Inferior parietal cortex (tissue), 1 donor: ENCODE measurements around the gene HSDL1.
A peak's percentile ranks its signal among the peaks of the same experiment; 100 is the strongest.

ENCODE experiments used
- DNase-seq: peaks from one replicate; pipeline ENCODE4 v3.0.0-alpha.2; 2016; ENCODE audit errors: extremely low spot score

The HSDL1 gene

DNA sequence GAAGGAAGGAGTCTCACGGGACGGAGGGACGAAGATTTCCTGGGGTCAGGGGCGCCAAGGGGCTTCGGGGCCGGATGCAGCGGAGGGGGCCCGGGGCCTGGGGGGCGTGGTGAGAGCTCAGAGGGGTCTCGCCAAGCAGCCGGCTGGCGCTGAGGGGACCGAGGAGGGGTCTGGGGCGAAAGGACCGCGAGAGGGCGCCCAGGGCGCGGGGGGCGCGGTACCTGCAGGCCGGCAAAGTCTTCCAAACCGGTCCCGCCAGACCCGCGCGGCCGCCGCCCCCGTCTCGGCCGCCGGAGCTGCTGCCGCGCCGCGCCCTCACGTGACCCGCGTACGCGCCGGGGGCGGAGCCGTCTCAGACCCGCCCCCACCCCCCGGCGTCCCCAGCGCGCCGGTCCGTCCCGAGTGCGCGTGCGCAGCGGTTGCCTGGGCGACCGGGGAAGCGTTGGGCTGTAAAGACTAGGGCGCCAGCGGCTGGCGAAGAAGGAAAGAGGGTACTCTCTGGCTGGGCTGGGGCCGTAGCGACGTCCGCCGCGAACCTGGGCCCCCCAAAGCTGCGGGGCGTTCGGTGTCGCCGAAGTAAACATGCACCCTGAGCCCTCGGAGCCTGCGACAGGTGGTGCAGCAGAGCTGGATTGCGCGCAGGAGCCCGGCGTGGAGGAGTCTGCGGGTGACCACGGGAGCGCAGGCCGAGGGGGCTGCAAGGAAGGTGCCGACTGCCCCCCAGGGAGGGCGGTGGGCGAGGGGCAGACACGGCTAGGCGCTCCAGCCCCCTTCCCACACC, at the start of gene HSDL1, which contains the start of gene DNAAF1:
TSS of gene HSDL1 (minus strand) at position 319 of the 781 bp plus-strand sequence. CDS start 13,856 bp downstream, outside the sequence.
TSS of gene DNAAF1 (plus strand) at position 450 of the 781 bp plus-strand sequence. CDS start at position 583, 133 bp downstream.
- DNase-seq = peak; percentile 87

DNA sequence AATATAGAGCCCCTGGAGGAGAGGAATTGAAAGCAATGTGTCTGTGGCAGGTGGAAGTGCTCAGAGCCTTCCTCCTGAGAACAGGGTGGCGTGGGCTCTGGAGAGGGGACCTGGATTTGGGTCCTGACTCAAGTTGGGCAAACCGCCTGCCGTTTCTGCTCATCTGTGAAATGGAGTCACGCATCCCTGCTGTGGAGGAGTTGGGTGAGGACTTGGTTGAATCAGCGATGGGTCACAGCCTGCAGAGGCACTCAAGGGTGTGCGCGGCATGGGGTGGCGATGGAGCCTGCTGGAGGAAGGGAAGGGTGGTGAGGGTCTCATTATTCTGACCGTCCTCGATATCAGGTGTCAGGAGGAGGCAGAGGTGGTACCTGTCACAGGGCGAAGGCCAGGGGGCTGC, 49.0 kb upstream of the HSDL1 start:
- no peak for DNase-seq

DNA sequence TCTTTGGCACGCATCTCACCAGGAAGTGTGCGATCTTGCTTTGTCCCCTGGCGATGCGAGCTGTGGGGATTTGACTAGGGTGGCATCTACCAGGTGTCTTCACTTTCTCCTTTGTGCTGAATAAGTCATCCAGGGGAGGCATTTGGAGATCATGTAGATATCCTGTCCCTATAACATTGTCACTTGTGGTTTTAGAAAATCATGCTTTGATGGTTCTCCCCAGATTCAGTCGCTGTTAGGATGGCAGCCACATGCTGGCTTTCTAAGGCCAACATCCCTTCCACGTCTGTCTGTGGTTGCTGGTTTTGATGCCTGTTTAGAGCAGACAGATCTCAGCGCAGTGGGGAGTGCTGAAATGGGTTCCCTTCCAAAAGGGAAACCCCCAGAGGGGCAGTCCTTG, 48.5 kb upstream of the HSDL1 start:
- DNase-seq = no peak

DNA sequence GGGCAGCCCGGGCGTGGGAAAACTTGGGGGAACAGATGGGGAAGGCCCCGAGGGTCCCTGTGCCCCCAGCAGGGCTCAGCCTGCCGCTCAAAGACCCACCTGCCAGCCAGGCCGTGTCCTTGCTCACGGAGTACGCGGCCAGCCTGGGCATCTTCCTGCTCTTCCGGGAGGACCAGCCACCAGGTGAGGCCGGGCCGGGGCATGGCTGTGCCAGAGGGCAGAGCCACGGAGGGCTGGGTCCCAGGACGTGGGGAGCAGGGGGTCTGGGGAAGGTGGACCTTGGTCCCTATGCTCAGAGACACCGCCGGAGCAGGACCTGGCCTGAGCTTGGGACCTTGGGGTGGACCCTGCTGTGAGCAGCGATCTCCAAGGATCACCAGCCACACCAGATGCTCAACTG, 46.5 kb upstream of the HSDL1 start:
- no peak for DNase-seq

DNA sequence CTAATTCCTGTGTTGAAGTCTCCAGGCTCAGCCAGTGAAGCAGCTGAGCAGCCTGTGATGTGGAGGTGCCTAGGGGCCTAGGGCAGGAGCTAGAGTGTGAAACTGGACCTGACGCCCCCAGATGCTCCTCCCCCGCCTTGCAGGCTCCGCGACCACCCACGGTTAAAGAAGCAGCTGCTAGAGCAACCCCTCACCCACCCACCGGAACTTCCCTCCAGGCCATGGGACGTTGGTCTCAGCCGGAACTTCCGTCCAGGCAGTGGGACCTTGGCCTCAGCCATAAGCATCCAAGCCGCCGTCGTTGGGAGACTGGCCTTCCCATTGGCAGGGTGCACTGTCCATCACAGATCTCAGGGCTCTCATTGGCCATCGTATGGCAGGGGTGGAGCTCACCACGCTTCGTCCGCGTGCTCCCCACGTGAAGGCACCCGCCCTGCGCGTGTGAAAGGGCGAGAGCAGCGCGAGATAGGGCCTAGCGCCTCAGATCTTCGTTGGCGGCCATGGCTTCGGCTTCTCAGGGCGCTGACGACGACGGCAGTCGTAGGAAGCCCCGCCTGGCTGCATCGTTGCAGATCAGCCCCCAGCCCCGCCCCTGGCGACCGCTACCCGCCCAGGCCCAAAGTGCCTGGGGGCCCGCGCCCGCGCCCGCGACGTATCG, 45.9 kb upstream of the HSDL1 start, which contains the start of gene ADAD2:
TSS of gene ADAD2 (plus strand) at position 427 of the 658 bp plus-strand sequence. CDS start at position 501, 74 bp downstream.
- DNase-seq = no peak

DNA sequence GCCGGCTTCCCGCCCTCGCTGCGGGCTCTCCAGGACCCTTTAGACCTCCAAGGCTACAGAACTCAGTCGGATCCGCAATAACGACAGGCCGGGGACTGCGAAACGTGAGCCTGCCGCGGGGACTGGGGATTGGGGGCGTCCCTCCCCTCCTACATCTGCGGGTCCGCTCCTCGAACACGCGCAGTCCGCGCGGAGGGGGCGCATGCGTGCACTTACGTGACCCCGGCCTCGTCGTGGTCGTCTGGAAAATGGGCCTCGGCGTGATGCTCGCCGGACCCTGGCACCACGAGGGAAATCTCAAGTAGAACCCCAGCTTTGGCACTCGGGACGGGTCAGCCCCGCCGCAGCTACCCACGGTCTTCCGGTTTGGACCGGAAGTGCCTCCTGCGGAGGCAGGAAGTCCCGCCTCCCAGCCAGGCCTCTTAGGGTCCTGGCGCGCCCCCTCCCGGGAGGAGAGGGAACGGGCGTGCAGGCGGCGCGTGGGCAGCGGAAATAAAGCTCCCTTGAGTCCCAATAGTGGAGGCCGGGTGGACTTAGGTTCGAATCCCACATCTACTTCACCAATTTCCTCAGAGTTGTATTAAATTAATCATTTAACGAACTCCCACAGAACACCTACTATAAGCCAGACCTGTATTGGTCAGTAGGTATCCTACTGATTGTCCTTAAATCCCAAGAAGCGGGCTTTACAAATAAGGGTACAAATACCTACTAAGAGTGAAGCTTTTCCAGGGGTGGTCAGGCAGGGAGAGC, 41.9 kb upstream of the HSDL1 start, which contains the start of gene TAF1C:
TSS of gene TAF1C (minus strand) at position 373 of the 753 bp plus-strand sequence. CDS start 2,069 bp downstream, outside the sequence.
- peak; percentile 97 for DNase-seq

DNA sequence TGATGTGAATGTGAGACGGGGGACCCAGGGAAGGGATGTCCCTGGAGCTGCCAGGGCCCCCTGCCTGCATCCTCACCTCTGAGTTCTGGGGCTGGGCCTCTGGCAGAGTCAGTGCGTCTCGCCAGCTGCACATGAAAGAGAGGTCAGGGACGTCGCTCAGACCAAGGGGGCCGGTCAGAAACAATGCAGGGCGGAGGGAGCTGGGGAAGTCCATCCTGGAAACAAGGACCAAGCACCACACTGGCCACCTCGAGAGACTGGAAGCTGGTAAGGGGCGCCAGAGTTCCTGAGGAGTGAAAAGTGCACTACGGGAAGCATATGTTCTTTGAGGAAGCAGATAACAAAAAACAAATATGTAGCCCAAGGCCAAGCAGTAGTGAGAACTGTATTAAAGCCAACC, 39.8 kb upstream of the HSDL1 start:
- no peak for DNase-seq

DNA sequence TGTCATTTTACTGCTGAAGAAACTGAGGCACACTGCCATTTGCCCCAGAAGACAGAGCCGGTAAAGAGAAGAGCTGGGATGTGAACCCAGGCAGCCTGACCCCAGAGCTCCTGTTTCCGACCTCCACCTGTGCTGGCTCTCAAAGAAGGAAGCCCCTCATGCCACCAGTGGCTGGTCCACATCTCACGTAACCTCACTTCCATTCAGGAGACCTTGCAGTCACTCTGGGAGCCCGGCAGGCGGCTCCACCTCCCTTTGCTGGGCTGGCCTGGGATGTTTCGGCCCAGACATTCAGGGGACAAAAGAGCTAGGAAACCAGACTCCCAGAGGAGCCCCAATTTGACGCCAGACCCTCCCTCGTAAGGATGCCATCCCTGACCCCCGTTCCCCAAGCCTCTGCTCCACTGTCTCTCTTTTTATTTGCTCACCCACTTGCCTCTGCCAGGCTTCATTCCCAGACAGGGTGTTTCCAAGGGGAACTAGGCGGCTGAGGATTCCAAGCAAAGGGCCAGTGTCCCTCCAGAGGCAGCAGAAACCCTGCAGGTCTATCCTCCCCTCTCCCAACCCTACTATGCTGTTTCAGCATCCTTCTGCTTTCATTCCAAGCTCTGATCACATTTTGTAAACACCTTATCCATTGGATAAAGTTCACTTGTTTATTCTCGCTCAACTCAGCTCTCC, 39.1 kb upstream of the HSDL1 start:
- no peak for DNase-seq

DNA sequence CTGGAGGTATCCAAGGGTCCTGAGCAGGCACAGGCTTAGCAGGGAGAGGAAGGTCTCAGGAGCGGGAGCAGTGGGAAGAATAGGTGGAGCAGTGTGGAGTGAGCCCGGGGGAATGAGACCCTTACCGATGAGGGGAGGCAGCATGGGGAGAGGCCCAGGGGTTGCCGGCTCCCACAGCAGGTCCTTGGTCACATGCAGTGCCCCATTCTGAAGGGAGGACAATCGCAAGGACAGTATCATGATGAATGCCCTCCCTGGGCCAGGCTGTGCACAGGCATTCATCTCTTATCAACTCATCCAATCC, 38.5 kb upstream of the HSDL1 start:
- DNase-seq = no peak

DNA sequence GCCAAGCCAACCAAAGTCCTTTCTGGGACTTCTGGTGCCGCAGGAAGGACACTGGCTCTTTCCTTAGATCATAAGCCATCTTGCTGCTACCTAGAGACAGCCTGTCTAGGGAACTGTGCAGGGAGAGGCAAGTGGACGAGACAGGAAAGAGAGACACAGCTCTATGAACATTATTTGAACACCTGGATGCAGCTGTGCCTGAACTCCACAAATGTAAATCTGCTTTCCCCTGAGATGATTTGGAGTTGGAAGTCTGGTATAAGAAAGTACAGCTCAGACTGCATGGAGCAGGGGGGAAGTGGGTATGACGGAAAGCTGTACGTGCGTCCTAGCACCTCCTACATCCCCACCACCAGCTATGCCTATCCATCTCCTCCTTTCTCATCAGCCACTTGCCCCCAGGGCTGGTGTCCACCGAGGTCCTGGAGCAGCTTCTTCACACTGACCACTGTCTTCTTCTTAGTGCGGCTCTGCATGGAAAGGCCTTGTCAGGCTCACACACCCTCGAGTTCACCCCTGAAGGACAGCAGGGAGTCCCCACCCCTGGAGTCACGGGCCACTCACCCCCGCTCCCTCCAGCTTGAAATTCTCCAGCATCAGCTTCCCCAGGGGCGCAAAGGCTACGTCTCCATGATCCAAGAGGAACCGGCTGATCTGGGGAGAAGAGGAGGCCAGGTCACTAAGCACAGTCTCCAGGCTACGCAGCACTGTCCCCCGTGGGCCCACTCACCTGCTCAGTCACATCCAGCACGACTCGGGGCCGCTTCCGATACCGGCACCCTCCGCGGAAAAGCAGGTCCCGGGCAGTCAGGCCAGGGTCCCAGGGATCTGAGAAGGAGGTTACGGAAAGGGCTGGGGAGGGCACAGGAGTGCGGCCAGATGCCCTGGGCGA, 37.9 kb upstream of the HSDL1 start:
- DNase-seq = no peak

DNA sequence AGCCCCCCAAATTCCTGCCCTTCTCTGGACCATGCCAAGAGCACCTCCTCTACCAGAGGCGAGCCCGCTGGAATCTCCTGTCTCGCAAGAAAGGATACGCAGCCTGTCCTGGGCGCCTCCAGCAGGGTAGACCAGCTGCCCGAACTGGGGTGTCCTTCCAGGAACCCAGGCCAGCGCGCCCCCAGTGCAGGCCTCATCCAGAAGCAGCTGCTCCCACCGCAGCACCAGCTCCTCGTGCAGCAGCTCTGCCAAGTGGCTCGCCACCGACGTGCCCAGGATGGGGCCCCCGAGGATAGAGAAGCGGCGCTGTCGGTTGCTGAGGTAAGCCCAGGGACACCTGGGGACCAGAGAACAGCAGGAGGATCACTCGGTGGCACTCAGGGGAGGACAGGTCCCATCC, 37.1 kb upstream of the HSDL1 start:
- DNase-seq = no peak

DNA sequence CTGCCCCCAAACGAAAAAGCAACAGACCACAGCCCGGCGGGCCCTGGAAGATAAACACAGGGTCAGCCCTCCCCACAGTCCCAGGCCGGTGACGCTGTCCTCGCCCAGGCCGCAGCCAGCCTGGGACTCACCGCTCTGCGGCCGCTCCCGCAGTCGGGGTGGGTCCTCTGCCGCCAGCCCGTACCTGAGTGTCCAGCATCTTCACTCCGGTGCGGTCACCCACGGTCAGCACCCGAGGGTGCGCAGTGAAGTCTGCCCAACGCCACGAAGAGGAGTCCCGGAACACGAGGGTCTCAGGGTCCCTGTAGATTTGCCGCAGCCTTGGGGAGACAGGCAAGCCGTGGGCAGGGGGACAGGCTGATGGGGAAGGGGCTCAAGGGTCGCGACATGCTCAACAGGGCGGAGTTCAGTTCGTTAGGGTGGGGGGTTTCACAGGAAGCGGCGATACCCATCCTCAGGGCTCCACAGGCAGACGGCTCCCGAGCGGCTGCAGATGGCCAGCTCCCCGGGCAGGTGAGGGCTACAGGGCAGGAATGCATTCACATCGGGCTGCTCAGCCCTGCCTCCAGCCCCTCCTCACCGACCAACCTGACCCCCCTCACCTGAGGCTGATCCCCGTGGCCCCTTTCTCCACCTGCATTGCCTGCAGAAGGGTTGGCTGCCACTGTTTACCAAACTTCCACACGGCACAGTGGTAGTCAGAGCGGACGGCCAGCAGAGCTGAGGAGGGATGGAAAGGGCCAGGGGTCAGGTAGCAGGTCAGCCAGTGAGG, 36.4 kb upstream of the HSDL1 start:
- DNase-seq = no peak

DNA sequence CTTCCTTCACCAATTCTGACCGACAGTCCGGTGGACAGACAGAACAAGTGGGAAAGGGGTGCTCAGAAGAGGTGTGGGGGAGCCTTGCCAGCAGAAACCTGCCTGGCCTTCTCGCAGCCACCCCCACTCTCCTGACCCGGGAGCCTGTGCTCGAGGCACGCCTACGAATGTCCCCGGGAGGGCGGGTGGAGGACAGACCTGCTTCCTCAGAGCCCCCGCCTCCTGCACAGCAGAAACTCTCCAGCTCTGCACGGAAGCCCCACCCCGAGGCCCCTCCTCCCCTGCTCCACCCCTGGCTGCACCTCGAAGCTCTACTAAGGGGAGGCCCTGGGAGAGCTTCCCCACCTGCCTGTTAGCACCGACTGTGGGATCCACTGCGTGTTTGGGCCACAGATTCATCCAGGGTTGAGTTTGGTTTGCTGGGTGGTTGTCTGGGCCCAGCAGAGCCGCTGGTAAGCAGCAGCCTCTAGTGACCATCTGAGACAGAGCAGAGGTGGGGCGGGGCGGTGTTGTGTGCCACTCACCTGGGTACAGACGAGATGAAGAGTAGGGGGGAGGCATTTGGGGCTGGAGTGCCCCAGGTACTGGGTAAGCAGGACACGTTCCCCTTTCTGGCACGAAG, 35.7 kb upstream of the HSDL1 start:
- no peak for DNase-seq

DNA sequence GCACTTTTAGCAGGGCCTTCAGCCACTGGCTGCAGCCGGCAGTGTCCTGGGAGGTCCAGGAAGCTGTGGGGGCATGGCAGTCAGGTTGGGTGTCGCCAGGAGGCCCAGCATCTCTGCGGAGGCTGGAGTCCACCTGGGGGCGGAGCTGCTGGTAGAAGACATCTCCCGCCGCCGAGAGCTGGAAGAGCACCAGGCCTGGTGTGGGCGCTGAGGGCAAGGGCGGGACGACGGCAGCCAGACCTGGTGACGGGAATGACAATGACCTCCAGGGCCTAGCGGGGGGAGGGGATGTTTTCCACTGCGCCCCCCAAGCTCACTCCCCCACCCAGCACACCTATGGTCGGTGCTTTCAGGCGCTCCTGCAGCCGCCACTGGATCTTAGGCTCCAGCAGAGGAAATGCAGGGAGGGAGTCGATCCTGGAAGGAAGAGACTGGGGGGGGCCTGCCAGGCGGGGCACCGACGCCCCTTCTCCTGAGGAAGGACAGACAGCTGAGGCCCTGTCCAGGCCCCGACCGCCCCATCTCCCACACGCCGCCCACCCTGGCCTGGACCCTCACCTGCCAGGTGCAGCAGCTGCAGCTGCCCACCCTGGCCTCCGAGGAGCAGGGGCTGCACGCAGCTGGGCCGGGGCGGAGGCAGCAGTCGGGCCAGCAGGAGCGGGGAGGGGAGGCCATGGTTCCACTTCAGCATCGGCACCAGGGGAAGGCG, 34.8 kb upstream of the HSDL1 start:
- no peak for DNase-seq

DNA sequence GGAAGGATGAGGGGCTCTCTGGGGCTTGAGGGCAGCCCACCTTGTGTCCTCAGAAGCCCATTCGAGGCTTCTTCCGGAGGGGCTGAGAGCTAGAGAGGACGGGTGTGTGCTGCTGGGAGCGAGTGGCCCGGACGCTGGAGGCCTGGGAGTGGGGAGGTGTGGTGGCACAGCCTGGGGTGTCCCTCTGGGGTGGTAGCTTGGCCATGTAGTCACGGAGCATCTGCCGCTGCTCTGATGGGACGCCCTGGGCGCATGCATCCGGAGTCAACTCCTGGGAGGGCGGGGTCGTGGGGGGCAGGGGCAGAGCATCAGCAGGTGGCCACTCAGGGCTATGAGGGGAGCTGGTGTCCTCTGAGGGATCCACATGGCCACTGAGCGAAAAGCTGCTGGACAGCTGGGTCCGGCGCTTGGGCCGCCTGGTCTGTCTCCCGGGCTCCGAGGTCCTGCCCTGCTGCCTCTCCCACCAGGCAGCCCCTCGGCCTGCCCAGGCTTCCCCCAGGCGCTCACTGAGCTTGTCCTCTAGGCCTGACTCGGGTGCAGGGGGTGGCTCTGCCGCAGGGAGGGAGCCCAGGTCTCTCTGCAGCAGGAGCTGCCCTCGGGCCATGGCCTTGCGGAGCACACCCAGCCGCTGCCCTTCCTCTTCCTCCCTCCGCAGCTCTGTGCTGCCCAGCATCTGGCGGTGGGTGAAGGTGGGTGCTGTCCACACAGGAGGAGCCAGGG, 34.1 kb upstream of the HSDL1 start:
- DNase-seq = no peak

DNA sequence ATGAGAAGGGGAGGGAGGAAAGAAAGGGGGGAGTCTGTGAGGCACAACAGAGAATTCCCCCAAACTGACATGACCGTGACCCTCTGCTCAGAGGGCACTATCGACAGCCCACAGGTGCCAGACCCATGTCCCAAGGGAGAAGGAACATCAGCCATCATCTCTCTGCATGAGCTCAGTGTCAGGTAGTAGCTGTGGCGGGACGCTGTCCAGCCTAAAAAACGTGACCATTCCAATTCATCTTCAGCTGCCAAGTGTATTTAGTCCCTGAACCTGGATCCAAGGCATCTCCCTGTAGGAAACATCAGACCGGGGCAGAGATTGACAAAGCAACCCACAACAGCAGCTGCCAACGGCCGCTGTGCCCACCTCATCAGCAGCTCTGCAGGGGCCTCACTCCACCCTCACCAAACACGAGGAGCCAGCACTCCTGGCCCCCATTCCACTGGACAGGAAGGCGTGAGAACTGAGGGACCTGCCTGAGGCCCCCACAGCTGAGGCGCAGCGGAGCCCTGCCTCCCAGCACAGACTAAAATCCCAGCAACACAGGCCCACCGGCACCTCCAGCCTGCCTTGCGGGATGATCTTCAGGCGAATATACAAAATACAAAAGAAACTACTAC, 33.3 kb upstream of the HSDL1 start:
- no peak for DNase-seq

DNA sequence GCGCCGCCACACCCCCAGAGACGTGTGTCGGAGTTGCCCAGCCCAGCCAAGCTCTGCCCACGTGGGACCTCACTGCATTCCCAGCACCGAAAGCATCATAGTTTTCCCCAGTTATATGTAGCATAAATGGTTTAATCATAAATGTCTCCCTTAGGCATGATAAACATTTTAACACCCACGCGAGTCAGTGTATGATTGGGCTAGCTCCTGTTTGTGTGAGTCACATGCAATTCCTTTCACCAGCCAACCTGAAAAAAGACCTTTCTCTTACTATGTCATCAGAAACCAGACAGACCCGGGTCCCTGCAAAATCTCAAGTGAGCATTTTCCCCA, 32.7 kb upstream of the HSDL1 start:
- DNase-seq = no peak
